GM20000 (cell line): ENCODE measurements around the gene TMED8.
"Not testable (repeated sequence)": the region's sequence is repeated elsewhere in the genome, so short reads cannot be mapped to it uniquely, and the experiment has no call there.

ENCODE experiments used
- DNase-seq: peaks from one replicate; pipeline ENCODE4 v3.0.0; 2012; ENCODE audit warnings: low spot score
- TF ChIP-seq, protein P1 (sequence below): IDR thresholded peaks from 2 replicates; pipeline ENCODE4 v1.5.1; 2012; ENCODE audit warnings: mild to moderate bottlenecking, control low read depth; ENCODE audit errors: extremely low read depth, missing control alignments

TMED8 gene

GRCh38 chr14:77343662-77344061 is 33.2 kb downstream of the TMED8 start:
- TF ChIP-seq, protein P1, sequence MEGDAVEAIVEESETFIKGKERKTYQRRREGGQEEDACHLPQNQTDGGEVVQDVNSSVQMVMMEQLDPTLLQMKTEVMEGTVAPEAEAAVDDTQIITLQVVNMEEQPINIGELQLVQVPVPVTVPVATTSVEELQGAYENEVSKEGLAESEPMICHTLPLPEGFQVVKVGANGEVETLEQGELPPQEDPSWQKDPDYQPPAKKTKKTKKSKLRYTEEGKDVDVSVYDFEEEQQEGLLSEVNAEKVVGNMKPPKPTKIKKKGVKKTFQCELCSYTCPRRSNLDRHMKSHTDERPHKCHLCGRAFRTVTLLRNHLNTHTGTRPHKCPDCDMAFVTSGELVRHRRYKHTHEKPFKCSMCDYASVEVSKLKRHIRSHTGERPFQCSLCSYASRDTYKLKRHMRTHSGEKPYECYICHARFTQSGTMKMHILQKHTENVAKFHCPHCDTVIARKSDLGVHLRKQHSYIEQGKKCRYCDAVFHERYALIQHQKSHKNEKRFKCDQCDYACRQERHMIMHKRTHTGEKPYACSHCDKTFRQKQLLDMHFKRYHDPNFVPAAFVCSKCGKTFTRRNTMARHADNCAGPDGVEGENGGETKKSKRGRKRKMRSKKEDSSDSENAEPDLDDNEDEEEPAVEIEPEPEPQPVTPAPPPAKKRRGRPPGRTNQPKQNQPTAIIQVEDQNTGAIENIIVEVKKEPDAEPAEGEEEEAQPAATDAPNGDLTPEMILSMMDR, result no peak
- DNase-seq, result no peak

DNA sequence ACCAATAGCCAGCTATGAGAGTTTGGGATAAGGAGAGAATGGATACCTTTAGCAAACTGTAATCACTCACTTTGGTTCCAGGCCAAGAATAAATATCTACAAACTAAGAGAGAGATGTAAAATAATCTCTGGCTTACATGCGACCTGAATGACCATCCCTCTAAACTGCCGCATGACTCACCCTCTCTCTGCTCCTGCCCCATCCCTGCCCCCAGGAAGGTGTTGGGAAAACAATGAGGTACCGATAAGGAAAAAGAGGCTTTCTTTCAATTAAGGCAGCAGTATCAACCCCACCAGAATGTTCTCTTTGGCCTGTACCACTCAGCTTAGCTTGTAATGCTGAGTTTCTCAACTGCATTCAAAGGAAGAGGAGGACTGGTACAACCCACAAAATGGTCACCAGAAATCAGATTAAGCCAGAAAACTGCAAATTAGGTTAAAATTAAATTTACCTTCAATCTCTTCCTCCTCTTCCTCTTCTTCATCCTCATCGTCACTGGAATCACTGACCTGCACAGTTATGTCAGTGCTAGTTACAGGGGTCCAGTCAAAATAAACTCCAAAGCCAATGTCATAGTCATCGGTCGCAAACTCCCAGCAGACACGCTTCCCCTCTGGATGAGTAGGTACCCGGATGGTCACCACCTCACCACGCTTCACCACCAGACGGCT is 34.0 kb downstream of the TMED8 start:
- TF ChIP-seq, protein P1, result no peak
- DNase-seq, result no peak

GRCh38 chr14:77340389-77340788 is 36.5 kb downstream of the TMED8 start:
- TF ChIP-seq, protein P1, result no peak
- no peak for DNase-seq

DNA sequence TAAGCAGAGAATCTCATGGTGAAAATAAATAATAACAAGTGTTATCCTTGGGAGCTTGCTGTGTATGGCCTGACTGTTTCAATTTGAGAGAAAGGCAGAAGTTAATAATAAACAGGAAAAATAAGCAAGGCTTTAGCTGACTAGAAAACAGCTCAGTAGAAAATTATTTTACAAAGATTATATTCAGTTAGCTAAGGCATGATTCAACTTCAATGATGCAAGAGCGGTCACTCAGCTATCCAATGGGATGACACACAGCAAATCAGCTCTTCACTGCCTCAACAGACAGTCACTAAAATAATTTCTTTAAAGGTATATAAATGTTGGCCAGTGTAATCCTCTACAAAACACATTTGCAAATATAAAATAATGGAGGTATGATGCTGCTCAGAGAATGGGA is 37.5 kb downstream of the TMED8 start:
- no peak for DNase-seq
- TF ChIP-seq, protein P1, result no peak

GRCh38 chr14:77338302-77338701 is 38.6 kb downstream of the TMED8 start:
- DNase-seq, result no peak
- TF ChIP-seq, protein P1, result no peak

DNA sequence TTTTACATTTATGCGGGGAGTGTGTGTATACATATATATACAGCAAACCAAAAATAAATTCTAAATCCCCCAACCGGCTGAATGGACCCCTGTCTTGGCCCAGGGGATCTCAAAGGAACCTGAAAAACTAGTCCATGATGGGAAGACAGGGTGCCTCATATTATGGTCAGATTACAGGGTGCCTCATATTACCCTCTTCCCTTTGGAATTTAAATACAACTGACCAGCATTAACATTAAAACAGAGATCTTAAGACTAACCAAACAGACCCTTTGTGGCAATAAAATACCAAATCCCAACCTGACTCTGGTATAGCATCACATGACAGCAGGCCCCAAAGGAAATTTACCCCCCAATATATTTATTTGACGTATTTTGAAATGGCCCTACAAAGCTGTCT is 39.0 kb downstream of the TMED8 start:
- DNase-seq, result no peak
- TF ChIP-seq, protein P1, result no peak

DNA sequence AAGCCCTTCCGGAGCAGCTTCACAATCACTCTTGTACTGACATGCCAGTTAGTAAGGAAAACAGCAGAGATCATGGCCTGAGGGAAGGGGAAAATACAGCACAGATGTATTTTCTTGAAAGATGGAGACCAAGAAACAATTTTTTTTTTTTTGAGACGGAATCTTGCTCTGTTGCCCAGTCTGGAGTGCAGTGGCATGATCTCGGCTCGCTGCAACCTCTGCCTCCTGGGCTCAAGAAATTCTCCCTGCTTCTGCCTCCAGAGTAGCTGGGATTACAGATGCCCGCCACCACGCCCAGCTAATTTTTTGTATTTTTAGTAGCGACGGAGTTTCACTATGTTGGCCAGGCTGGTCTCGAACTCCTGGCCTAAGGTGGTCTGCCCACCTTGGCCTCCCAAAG is 39.6 kb downstream of the TMED8 start:
- not testable (repeated sequence) for DNase-seq

GRCh38 chr14:77335576-77335975 is 41.3 kb downstream of the TMED8 start:
- TF ChIP-seq, protein P1, result no peak
- no peak for DNase-seq
